ENCODE results near the gene VGLL4.

Gene VGLL4

GRCh38 chr3:11607816-11608215 is 35.9 kb downstream of the VGLL4 start:
- Histone ChIP-seq H3K4me2 (no peak overlapping the region), H3K79me2 (ENCODE audit: insufficient read depth, low read depth) (no peaks in the 10 kb centered on the region), H4K20me1 (ENCODE audit: insufficient read depth) (no peaks in the 10 kb centered on the region), H3K9ac (no peak overlapping the region), H3K27ac (no peak overlapping the region), H2AFZ (ENCODE audit: low read depth) (no peak overlapping the region), H3K4me1 (ENCODE audit: low read depth, poor library complexity, severe bottlenecking) (no peaks in the 10 kb centered on the region), H3K4me3 (IDR thresholded peaks at IDR 0.05; ENCODE audit: insufficient read depth, low read depth, low read length) (no peak overlapping the region), H3K36me3 (ENCODE audit: insufficient read depth) (no peaks in the 10 kb centered on the region), H3K27me3 (ENCODE audit: insufficient read depth, low read depth) (no peaks in the 10 kb centered on the region)
- TF ChIP-seq CTCF (conservative IDR thresholded peaks at IDR 0.05; ENCODE audit: low read depth, low read length), result no peak

- Histone ChIP-seq H3K36me3 (ENCODE audit: insufficient read depth) (no peaks in the 10 kb centered on the region), H2AFZ (ENCODE audit: low read depth) (no peak overlapping the region), H3K4me2 (no peak overlapping the region), H3K27ac (no peak overlapping the region), H4K20me1 (ENCODE audit: insufficient read depth) (no peaks in the 10 kb centered on the region), H3K27me3 (ENCODE audit: insufficient read depth, low read depth) (no peaks in the 10 kb centered on the region), H3K4me1 (ENCODE audit: low read depth, poor library complexity, severe bottlenecking) (no peaks in the 10 kb centered on the region), H3K79me2 (ENCODE audit: insufficient read depth, low read depth) (no peaks in the 10 kb centered on the region), H3K4me3 (IDR thresholded peaks at IDR 0.05; ENCODE audit: insufficient read depth, low read depth, low read length) (no peak overlapping the region), H3K9ac (no peak overlapping the region)
- TF ChIP-seq CTCF (conservative IDR thresholded peaks at IDR 0.05; ENCODE audit: low read depth, low read length), result no peak
Measured at GRCh38 chr3:11606865-11607440, 36.8 kb downstream of the VGLL4 start.

- Histone ChIP-seq H2AFZ (ENCODE audit: low read depth) (no peak overlapping the region), H3K4me2 (no peak overlapping the region), H3K4me1 (ENCODE audit: low read depth, poor library complexity, severe bottlenecking) (no peaks in the 10 kb centered on the region), H3K4me3 (IDR thresholded peaks at IDR 0.05; ENCODE audit: insufficient read depth, low read depth, low read length) (no peak overlapping the region), H3K27ac (no peak overlapping the region), H3K9ac (no peak overlapping the region), H3K36me3 (ENCODE audit: insufficient read depth) (no peaks in the 10 kb centered on the region), H4K20me1 (ENCODE audit: insufficient read depth) (no peaks in the 10 kb centered on the region), H3K27me3 (ENCODE audit: insufficient read depth, low read depth) (no peaks in the 10 kb centered on the region), H3K79me2 (ENCODE audit: insufficient read depth, low read depth) (no peaks in the 10 kb centered on the region)
- no peak for TF ChIP-seq CTCF (conservative IDR thresholded peaks at IDR 0.05; ENCODE audit: low read depth, low read length)
Measured at GRCh38 chr3:11606090-11606784, 37.5 kb downstream of the VGLL4 start.

GRCh38 chr3:11605398-11605797 is 38.3 kb downstream of the VGLL4 start:
- H3K4me1 ChIP-seq (ENCODE audit: low read depth, poor library complexity, severe bottlenecking), result no peaks in the 10 kb centered on the region
- no peak overlapping the region for H2AFZ ChIP-seq (ENCODE audit: low read depth)
- no peaks in the 10 kb centered on the region for H3K27me3 ChIP-seq (ENCODE audit: insufficient read depth, low read depth)
- TF ChIP-seq CTCF (conservative IDR thresholded peaks at IDR 0.05; ENCODE audit: low read depth, low read length), result no peak
- no peaks in the 10 kb centered on the region for H4K20me1 ChIP-seq (ENCODE audit: insufficient read depth)
- no peaks in the 10 kb centered on the region for H3K79me2 ChIP-seq (ENCODE audit: insufficient read depth, low read depth)
- H3K27ac ChIP-seq, result no peak overlapping the region
- no peak overlapping the region for H3K9ac ChIP-seq
- H3K4me3 ChIP-seq (IDR thresholded peaks at IDR 0.05; ENCODE audit: insufficient read depth, low read depth, low read length), result no peak overlapping the region
- H3K36me3 ChIP-seq (ENCODE audit: insufficient read depth), result no peaks in the 10 kb centered on the region
- H3K4me2 ChIP-seq, result no peak overlapping the region

All from KMS-11 (cell line).